PC-3 (cell line): ENCODE results near the gene CACNA1C. TPM values are rescaled to one million over a fixed set of nuclear protein-coding genes. Genes with fewer than 3 reads are reported as not detected.

Experiments
- ATAC-seq: fragments of 200-7000 bp; cut with Tn5 transposase; 2 replicates; pipeline ENCODE4 v1.9.1; 2020; ENCODE audit warnings: mild to moderate bottlenecking, moderate library complexity
- BruUV-seq: library from RNA; stranded (reverse); fragments of 400-500 nt; replicated peaks from 2 replicates; lab custom pipeline; 2021; lab: Mats Ljungman, UMichigan
- CTCF ChIA-PET: fragments of 300-600 bp; sonication (Branson Sonifier 250); formaldehyde crosslinking; loops from one replicate; lab custom pipeline; 2022; ENCODE audit warnings: antibody characterized with exemption; lab: Charles Lee
- POLR2A ChIA-PET: fragments of 300-600 bp; sonication (Branson Sonifier 250); formaldehyde crosslinking; loops from one replicate; lab custom pipeline; 2022; ENCODE audit warnings: antibody characterized with exemption; ENCODE audit not compliant: unreplicated experiment; lab: Charles Lee
- DNase-seq: peaks from one replicate; pipeline ENCODE4 v3.0.0-alpha.2; 2015
- H2AFZ ChIP-seq: fragments of 300-600 bp; sonication (generic); 2 replicates; pipeline ENCODE4 v1.6.0; 2016; ENCODE audit warnings: antibody characterized with exemption, low read length
- H3F3A ChIP-seq: fragments of 300-600 bp; sonication (generic); one replicate; pipeline ENCODE4 v1.6.0; 2017; ENCODE audit warnings: antibody characterized with exemption, low read length, control low read depth, mild to moderate bottlenecking; ENCODE audit not compliant: unreplicated experiment
- H3K27ac ChIP-seq: fragments of 300-600 bp; sonication (generic); 2 replicates; pipeline ENCODE4 v1.5.1; 2016; ENCODE audit warnings: mild to moderate bottlenecking, low read length
- H3K27me3 ChIP-seq: fragments of 300-600 bp; sonication (generic); 2 replicates; pipeline ENCODE4 v1.6.1; 2016; ENCODE audit warnings: low read length, mixed read lengths
- H3K36me3 ChIP-seq: fragments of 300-600 bp; sonication (generic); 2 replicates; pipeline ENCODE4 v1.6.1; 2016; ENCODE audit warnings: low read depth, mixed run types, low read length, mixed read lengths
- H3K4me1 ChIP-seq: fragments of 300-600 bp; sonication (generic); 2 replicates; pipeline ENCODE4 v1.5.1; 2016; ENCODE audit warnings: low read length; ENCODE audit not compliant: insufficient read depth
- H3K4me2 ChIP-seq: fragments of 300-600 bp; sonication (generic); 2 replicates; pipeline ENCODE4 v1.6.0; 2016; ENCODE audit warnings: low read length
- H3K4me3 ChIP-seq: fragments of 300-600 bp; sonication (generic); 2 replicates; pipeline ENCODE4 v1.5.1; 2016; ENCODE audit warnings: mild to moderate bottlenecking, low read length, mixed read lengths
- H3K79me2 ChIP-seq: fragments of 300-600 bp; sonication (generic); 2 replicates; pipeline ENCODE4 v1.6.1; 2017; ENCODE audit warnings: low read length, mixed read lengths
- H3K9ac ChIP-seq: fragments of 300-600 bp; sonication (generic); 2 replicates; pipeline ENCODE4 v1.6.0; 2016; ENCODE audit warnings: mild to moderate bottlenecking, low read length
- H3K9me2 ChIP-seq: fragments of 300-600 bp; sonication (generic); replicated peaks from 2 replicates; pipeline ENCODE4 v1.6.1; 2016; ENCODE audit warnings: mixed run types, low read length, mixed read lengths
- H3K9me3 ChIP-seq: fragments of 300-600 bp; sonication (generic); 2 replicates; pipeline ENCODE4 v1.6.1; 2016; ENCODE audit warnings: low read length, mixed read lengths
- H4K20me1 ChIP-seq: fragments of 300-600 bp; sonication (generic); 2 replicates; pipeline ENCODE4 v1.6.1; 2016; ENCODE audit warnings: low read length, mixed read lengths
- CTCF ChIP-seq: fragments of 300-600 bp; sonication (generic); conservative IDR thresholded peaks from 2 replicates; pipeline ENCODE4 v1.5.1; 2017; ENCODE audit warnings: antibody characterized with exemption, low read depth, mild to moderate bottlenecking, low read length
- EZH2 ChIP-seq: fragments of 300-600 bp; sonication (generic); IDR thresholded peaks from one replicate; pipeline ENCODE4 v1.6.1; 2017; ENCODE audit warnings: antibody characterized with exemption, mild to moderate bottlenecking, low read length; ENCODE audit not compliant: unreplicated experiment
- EZH2phosphoT487 ChIP-seq: fragments of 300-600 bp; sonication (generic); IDR thresholded peaks from 2 replicates; pipeline ENCODE4 v1.6.1; 2018; ENCODE audit warnings: mild to moderate bottlenecking, antibody characterized with exemption, low read length, borderline replicate concordance
- intact Hi-C: fragments of 100-400 bp; cut with micrococcal nuclease; formaldehyde crosslinking; loops from 2 replicates; pipeline ENCODE4 v1.9.0; 2023
- total RNA-seq: library from RNA; depleted of rRNA; stranded (reverse); fragments of >200 nt; gene quantifications from 2 replicates; pipeline ENCODE4 v1.2.3, GENCODE V29; 2014

Gene CACNA1C
- total RNA-seq, 1 experiment from 2014 or later = not detected

GRCh38 chr12:2541631-2542204, 488.9 kb downstream of the CACNA1C start:
- Histone ChIP-seq H4K20me1 (no peaks in the 10 kb centered on the region), H3K79me2 (no peaks in the 10 kb centered on the region), H3F3A (no peaks in the 10 kb centered on the region), H2AFZ (no peak overlapping the region), H3K36me3 (no peaks in the 10 kb centered on the region), H3K9me3 (no peaks in the 10 kb centered on the region), H3K9me2 (no peaks in the 10 kb centered on the region), H3K27me3 (peaks cover 42% of the 10 kb centered on the region), H3K27ac (no peak overlapping the region), H3K9ac (no peak overlapping the region), H3K4me3 (no peak overlapping the region), H3K4me2 (no peak overlapping the region), H3K4me1 (no peaks in the 10 kb centered on the region)
- no peak for DNase-seq
- BruUV-seq = no TSS peak
- intact Hi-C loops = no loop called here
- no peak for TF ChIP-seq CTCF
- TF ChIP-seq EZH2phosphoT487 = no peak
- TF ChIP-seq EZH2 = no peak
- POLR2A ChIA-PET = no interaction called here
- CTCF ChIA-PET = no interaction called here
- ATAC-seq = no peak

GRCh38 chr12:2543801-2544200, 491.0 kb downstream of the CACNA1C start:
- ATAC-seq = no peak
- H3K27me3 ChIP-seq = peaks cover 55% of the 10 kb centered on the region
- no peaks in the 10 kb centered on the region for H3K9me2 ChIP-seq
- H3K9ac ChIP-seq = no peak overlapping the region
- DNase-seq = no peak
- TF ChIP-seq CTCF (no peak), EZH2 (no peak), EZH2phosphoT487 (no peak)
- H3K4me1 ChIP-seq = no peaks in the 10 kb centered on the region
- no peaks in the 10 kb centered on the region for H3K9me3 ChIP-seq
- no peaks in the 10 kb centered on the region for H3K36me3 ChIP-seq
- no peak overlapping the region for H2AFZ ChIP-seq
- H3K79me2 ChIP-seq = no peaks in the 10 kb centered on the region
- H3K27ac ChIP-seq = no peak overlapping the region
- no peak overlapping the region for H3K4me3 ChIP-seq
- intact Hi-C loops = no loop called here
- BruUV-seq = no TSS peak
- CTCF ChIA-PET = no interaction called here
- POLR2A ChIA-PET = no interaction called here
- H3K4me2 ChIP-seq = no peak overlapping the region
- no peaks in the 10 kb centered on the region for H3F3A ChIP-seq
- H4K20me1 ChIP-seq = no peaks in the 10 kb centered on the region

GRCh38 chr12:2544230-2544629, 491.4 kb downstream of the CACNA1C start:
- Histone ChIP-seq H3K9me3 (no peaks in the 10 kb centered on the region), H3K4me1 (no peaks in the 10 kb centered on the region), H3K27me3 (peaks cover 57% of the 10 kb centered on the region), H3K9me2 (no peaks in the 10 kb centered on the region), H4K20me1 (no peaks in the 10 kb centered on the region), H3K9ac (no peak overlapping the region), H2AFZ (no peak overlapping the region), H3K4me3 (no peak overlapping the region), H3K27ac (no peak overlapping the region), H3K36me3 (no peaks in the 10 kb centered on the region), H3K4me2 (no peak overlapping the region), H3K79me2 (no peaks in the 10 kb centered on the region), H3F3A (no peaks in the 10 kb centered on the region)
- intact Hi-C loops = no loop called here
- ChIA-PET CTCF (no interaction called here), POLR2A (no interaction called here)
- ATAC-seq (no peak), DNase-seq (no peak)
- BruUV-seq = no TSS peak
- no peak for TF ChIP-seq EZH2
- TF ChIP-seq CTCF = no peak
- no peak for TF ChIP-seq EZH2phosphoT487
